Measurements from ENCODE around the gene PHLDA3. TPM values are rescaled to one million over a fixed set of nuclear protein-coding genes. Genes with fewer than 3 reads are reported as not detected.

The PHLDA3 gene
- total and polyA plus RNA-seq, 2 donors (not counting 1 experiment from before 2014, with no cell fraction given), result 26.5 to 141 TPM

DNA sequence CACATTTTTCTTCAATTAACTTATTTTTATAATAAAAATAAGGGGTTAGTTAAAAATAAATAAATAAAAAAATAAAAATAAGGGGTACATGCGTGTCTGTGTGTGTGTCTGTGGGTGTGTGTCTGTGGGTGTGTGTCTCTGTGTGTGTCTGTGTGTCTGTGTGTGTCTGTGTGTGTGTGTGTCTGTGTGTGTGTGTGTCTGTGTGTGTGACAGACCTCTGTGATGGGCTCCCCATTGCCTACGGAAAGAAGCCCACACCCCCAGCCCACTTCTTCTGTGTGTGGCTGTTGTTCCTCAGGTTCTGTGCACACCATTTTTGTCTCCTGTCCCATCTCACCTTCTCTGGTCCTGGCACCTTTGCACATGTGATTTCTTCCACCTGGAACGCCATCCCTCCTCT, 9.9 kb downstream of the PHLDA3 start:
- TF ChIP-seq CTCF (conservative IDR thresholded peaks at IDR 0.05 in 1 of 2, IDR thresholded peaks at IDR 0.05 in 1 of 2; ENCODE audit: low read depth in 1 of 2, low read length in 2 of 2) (no peak), EZH2 (IDR thresholded peaks at IDR 0.05; ENCODE audit: low read length, missing control alignments) (no peak)
- Histone ChIP-seq H3K27ac (ENCODE audit: insufficient read depth, low read length) (no peak overlapping the region), H3K27me3 (ENCODE audit: control insufficient read depth, insufficient read depth, low read length) (no peaks in the 10 kb centered on the region), H3K4me2 (ENCODE audit: extremely low read depth, insufficient read depth, low read length) (no peak overlapping the region), H3K9me3 (ENCODE audit: control insufficient read depth, insufficient read depth, low read depth, low read length) (no peaks in the 10 kb centered on the region), H3K4me1 (ENCODE audit: control insufficient read depth, extremely low read depth, insufficient read depth, low read length) (peaks cover 47% of the 10 kb centered on the region), H3K4me3 (replicated peaks in 1 of 4; ENCODE audit: control extremely low read depth in 1 of 4, insufficient read depth in 1 of 4, low read depth in 3 of 4, low read length in 4 of 4) (no peak overlapping the region), H3K36me3 (ENCODE audit: control insufficient read depth, insufficient read depth, low read length) (peaks cover under 1% of the 10 kb centered on the region), H4K20me1 (ENCODE audit: control insufficient read depth, extremely low read depth, insufficient read depth, low read length) (no peaks in the 10 kb centered on the region), H3K9ac (ENCODE audit: insufficient read depth, low read length) (no peak overlapping the region), H3K79me2 (ENCODE audit: control insufficient read depth, insufficient read depth, low read length) (no peaks in the 10 kb centered on the region), H2AFZ (ENCODE audit: low read length) (no peak overlapping the region)
- no peak for DNase-seq (ENCODE audit: low read depth in 2 of 2)

DNA sequence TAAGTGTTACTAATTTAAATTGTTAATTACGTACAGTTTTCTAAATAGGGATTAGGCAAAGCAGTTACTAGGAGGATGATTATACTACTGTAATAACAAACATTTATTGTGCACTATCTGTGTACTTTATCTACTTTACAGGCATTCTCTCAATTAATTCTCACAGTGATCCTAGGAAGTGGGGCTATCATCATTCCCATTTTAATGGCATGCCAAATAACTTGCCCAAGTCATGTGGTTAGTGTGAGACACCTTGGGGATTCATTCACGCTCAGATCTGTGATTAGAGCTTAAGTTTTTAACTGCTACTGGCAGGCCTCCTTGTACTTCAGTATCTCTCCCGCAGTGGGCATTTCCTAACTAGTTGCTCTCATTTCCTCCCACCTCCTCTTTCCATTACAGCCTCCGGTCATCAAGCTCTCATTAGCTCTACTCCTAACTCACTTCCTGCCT, 11.5 kb downstream of the PHLDA3 start:
- no peaks in the 10 kb centered on the region for H3K9me3 ChIP-seq (ENCODE audit: control insufficient read depth, insufficient read depth, low read depth, low read length)
- H3K9ac ChIP-seq (ENCODE audit: insufficient read depth, low read length), result no peak overlapping the region
- no peaks in the 10 kb centered on the region for H4K20me1 ChIP-seq (ENCODE audit: control insufficient read depth, extremely low read depth, insufficient read depth, low read length)
- H3K36me3 ChIP-seq (ENCODE audit: control insufficient read depth, insufficient read depth, low read length), result no peaks in the 10 kb centered on the region
- DNase-seq (ENCODE audit: low read depth in 2 of 2), result peak in 1 of 2 donors; percentile 64
- H3K79me2 ChIP-seq (ENCODE audit: control insufficient read depth, insufficient read depth, low read length), result no peaks in the 10 kb centered on the region
- no peak overlapping the region for H3K4me3 ChIP-seq (replicated peaks in 1 of 4; ENCODE audit: control extremely low read depth in 1 of 4, insufficient read depth in 1 of 4, low read depth in 3 of 4, low read length in 4 of 4)
- H2AFZ ChIP-seq (ENCODE audit: low read length), result no peak overlapping the region
- peak overlapping the region; percentile 84 for H3K27ac ChIP-seq (ENCODE audit: insufficient read depth, low read length)
- no peaks in the 10 kb centered on the region for H3K27me3 ChIP-seq (ENCODE audit: control insufficient read depth, insufficient read depth, low read length)
- peaks cover 40% of the 10 kb centered on the region for H3K4me1 ChIP-seq (ENCODE audit: control insufficient read depth, extremely low read depth, insufficient read depth, low read length)
- TF ChIP-seq EZH2 (IDR thresholded peaks at IDR 0.05; ENCODE audit: low read length, missing control alignments), result no peak
- H3K4me2 ChIP-seq (ENCODE audit: extremely low read depth, insufficient read depth, low read length), result peak overlapping the region; percentile 64

DNA sequence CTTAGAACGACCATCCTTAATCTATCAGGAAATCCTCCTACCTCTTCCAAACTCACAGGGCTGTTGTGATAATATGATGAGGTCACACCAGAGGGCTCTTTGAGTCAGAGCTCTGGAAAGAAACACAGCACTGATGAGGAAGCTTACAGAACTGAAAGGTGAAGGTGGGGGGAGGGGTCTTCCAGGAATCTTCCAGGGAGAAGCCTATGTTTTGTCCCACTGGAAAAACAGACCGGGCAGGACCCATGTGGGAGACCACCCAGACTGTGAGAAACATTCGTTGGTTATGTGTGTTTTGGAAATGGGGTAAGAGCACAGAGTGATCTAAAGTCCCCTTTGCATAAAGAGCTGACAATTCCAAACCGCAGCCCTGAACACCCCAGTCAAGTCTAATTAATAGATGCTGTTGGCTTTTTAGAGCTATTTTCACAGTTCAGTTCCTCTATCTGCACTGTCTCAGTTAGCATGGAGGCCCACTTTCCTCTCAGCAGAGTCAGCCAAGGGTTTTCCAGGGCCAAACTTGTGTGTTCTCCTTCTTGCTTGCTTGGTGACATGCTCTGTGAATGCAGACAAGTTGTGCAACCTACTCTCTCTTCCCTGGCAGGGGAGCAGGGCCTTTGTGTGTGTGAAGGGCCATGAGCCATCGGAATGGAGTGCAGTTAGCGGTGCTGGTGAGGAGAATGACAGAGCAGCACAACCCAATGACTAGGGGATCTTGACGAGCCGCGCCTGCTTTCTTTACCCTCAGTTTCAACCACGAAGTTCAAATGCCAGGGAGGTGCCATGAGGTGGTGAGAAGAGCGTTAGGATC, 12.3 kb downstream of the PHLDA3 start:
- DNase-seq (ENCODE audit: low read depth in 2 of 2), result peak; percentile 97 to 99
- no peak for TF ChIP-seq EZH2 (IDR thresholded peaks at IDR 0.05; ENCODE audit: low read length, missing control alignments)
- TF ChIP-seq CTCF (conservative IDR thresholded peaks at IDR 0.05 in 1 of 2, IDR thresholded peaks at IDR 0.05 in 1 of 2; ENCODE audit: low read depth in 1 of 2, low read length in 2 of 2), result no peak
- Histone ChIP-seq H3K27me3 (ENCODE audit: control insufficient read depth, insufficient read depth, low read length) (no peaks in the 10 kb centered on the region), H3K4me3 (replicated peaks in 1 of 4; ENCODE audit: control extremely low read depth in 1 of 4, insufficient read depth in 1 of 4, low read depth in 3 of 4, low read length in 4 of 4) (peak overlapping the region in 1 of 4 experiments; percentile 27), H3K36me3 (ENCODE audit: control insufficient read depth, insufficient read depth, low read length) (no peaks in the 10 kb centered on the region), H2AFZ (ENCODE audit: low read length) (no peak overlapping the region), H3K9ac (ENCODE audit: insufficient read depth, low read length) (no peak overlapping the region), H3K4me2 (ENCODE audit: extremely low read depth, insufficient read depth, low read length) (peak overlapping the region; percentile 64), H3K79me2 (ENCODE audit: control insufficient read depth, insufficient read depth, low read length) (no peaks in the 10 kb centered on the region), H4K20me1 (ENCODE audit: control insufficient read depth, extremely low read depth, insufficient read depth, low read length) (no peaks in the 10 kb centered on the region), H3K9me3 (ENCODE audit: control insufficient read depth, insufficient read depth, low read depth, low read length) (no peaks in the 10 kb centered on the region), H3K4me1 (ENCODE audit: control insufficient read depth, extremely low read depth, insufficient read depth, low read length) (peaks cover 34% of the 10 kb centered on the region), H3K27ac (ENCODE audit: insufficient read depth, low read length) (peak overlapping the region; percentile 84)

All from fibroblast of lung (primary cell).